Measurements from ENCODE around the gene MTM1. TPM values are rescaled to one million over a fixed set of nuclear protein-coding genes. Genes with fewer than 3 reads are reported as not detected.

MTM1 gene
- total and polyA plus RNA-seq, 9 of the 15 experiments (the other 6 are each of a cell fraction or from before 2014, with no cell fraction given): 5.6 to 13.3 (median 9.5) TPM

- TF ChIP-seq ZNF512 (tag; IDR thresholded peaks at IDR 0.05) (no peak), CTCF (IDR thresholded peaks at IDR 0.05 in 2 of 3, conservative IDR thresholded peaks at IDR 0.05 in 1 of 3; ENCODE audit: insufficient read depth in 2 of 3, low read depth in 1 of 3, low read length in 3 of 3) (peak; percentile 50 to 66 (median 56)), LARP7 (IDR thresholded peaks at IDR 0.05) (no peak), RAD21 (CRISPR knock-in tag; conservative IDR thresholded peaks at IDR 0.05 in 1 of 2, IDR thresholded peaks at IDR 0.05 in 1 of 2) (peak; percentile 7 to 57; a peak in 2 of 4 replicates)
These were observed 115.2 kb downstream of the MTM1 start (continued) for GRCh38 chrX:150683536-150684146.

GRCh38 chrX:150688911-150689451, 120.6 kb downstream of the MTM1 start:
- Histone ChIP-seq H3K36me3 (ENCODE audit: control insufficient read depth, insufficient read depth, low read length) (no peaks in the 10 kb centered on the region), H3K27me3 (ENCODE audit: control insufficient read depth in 2 of 2, insufficient read depth in 2 of 2, low read length in 2 of 2) (no peaks in the 10 kb centered on the region), H3K9me3 (replicated peaks; ENCODE audit: control insufficient read depth, insufficient read depth, low read depth, low read length) (no peaks in the 10 kb centered on the region; the same call in 1 of the 2 replicates), H3K9me1 (ENCODE audit: control insufficient read depth, insufficient read depth, low read length) (no peaks in the 10 kb centered on the region), H2AFZ (ENCODE audit: low read depth, low read length) (no peak overlapping the region), H3K4me1 (replicated peaks in 1 of 2; ENCODE audit: control insufficient read depth in 2 of 2, insufficient read depth in 2 of 2, low read length in 2 of 2) (peaks cover 2 to 3% of the 10 kb centered on the region in 2 experiments; a peak in 4 of 5 replicates), H3K9ac (ENCODE audit: insufficient read depth in 1 of 2, low read depth in 2 of 2, low read length in 2 of 2) (no peak overlapping the region), H3K4me3 (no peak overlapping the region), H3K27ac (ENCODE audit: extremely low read depth, low read depth, low read length) (no peak overlapping the region), H3K79me2 (ENCODE audit: control insufficient read depth, insufficient read depth, low read length) (peaks cover 6% of the 10 kb centered on the region), H4K20me1 (replicated peaks; ENCODE audit: control insufficient read depth, insufficient read depth, low read length) (no peaks in the 10 kb centered on the region), H3K4me2 (ENCODE audit: insufficient read depth, low read length) (no peak overlapping the region)
- DNase-seq (ENCODE audit: extremely low read depth in 1 of 4, low spot score in 3 of 4): peak in 1 of 4 experiments; percentile 16
- TF ChIP-seq HMBOX1 (IDR thresholded peaks at IDR 0.05) (peak; percentile 31; the same call in 1 of the 2 replicates), POLR3A (IDR thresholded peaks at IDR 0.05; ENCODE audit: borderline replicate concordance, extremely low read depth, insufficient read depth, insufficient read length) (no peak)
- no peak for FAIRE-seq
- ChIA-PET POLR2A (no interaction called here), CTCF (ENCODE audit: low intra/inter-chr PET ratio) (no interaction called here)
- in situ Hi-C loops (cut with MboI): no loop called here
- intact Hi-C loops (cut with micrococcal nuclease): loop anchor here (10.0 kb wide), 2 partner anchors 244 to 734 kb away; no protein-coding TSS in a partner anchor
- ATAC-seq: no peak
- WGBS (ENCODE audit: insufficient coverage, low coverage, missing lambda C conversion rate): 28% methylated on average over 5 of the region's 5 CpGs
- no TSS peak for BruUV-seq (replicated peaks)
